ENCODE data around the gene CDC6. TPM values are rescaled to one million over a fixed set of nuclear protein-coding genes. Genes with fewer than 3 reads are reported as not detected.

Gene CDC6
- total RNA-seq, 1 donor from 2014 or later: 3.4 TPM

GRCh38 chr17:40310882-40311391, 23.3 kb downstream of the CDC6 start:
- no peaks in the 10 kb centered on the region for H3K27me3 ChIP-seq (ENCODE audit: control insufficient read depth, insufficient read depth, low read length)
- no peaks in the 10 kb centered on the region for H3K36me3 ChIP-seq (ENCODE audit: control insufficient read depth, insufficient read depth, low read length)
- no peak for FAIRE-seq
- DNase-seq (ENCODE audit: low read depth): no peak
- H3K4me3 ChIP-seq (ENCODE audit: low read depth, low read length): no peak overlapping the region
- no peak for TF ChIP-seq CTCF (IDR thresholded peaks at IDR 0.05; ENCODE audit: insufficient read depth, low read length, severe bottlenecking)

GRCh38 chr17:40311575-40311974, 23.9 kb downstream of the CDC6 start:
- DNase-seq (ENCODE audit: low read depth) (no peak), FAIRE-seq (no peak)
- Histone ChIP-seq H3K36me3 (ENCODE audit: control insufficient read depth, insufficient read depth, low read length) (no peaks in the 10 kb centered on the region), H3K27me3 (ENCODE audit: control insufficient read depth, insufficient read depth, low read length) (no peaks in the 10 kb centered on the region), H3K4me3 (ENCODE audit: low read depth, low read length) (no peak overlapping the region)
- TF ChIP-seq CTCF (IDR thresholded peaks at IDR 0.05; ENCODE audit: insufficient read depth, low read length, severe bottlenecking): no peak

- DNase-seq (ENCODE audit: low read depth) (no peak), FAIRE-seq (no peak)
- Histone ChIP-seq H3K36me3 (ENCODE audit: control insufficient read depth, insufficient read depth, low read length) (no peaks in the 10 kb centered on the region), H3K27me3 (ENCODE audit: control insufficient read depth, insufficient read depth, low read length) (no peaks in the 10 kb centered on the region), H3K4me3 (ENCODE audit: low read depth, low read length) (no peak overlapping the region)
- TF ChIP-seq CTCF (IDR thresholded peaks at IDR 0.05; ENCODE audit: insufficient read depth, low read length, severe bottlenecking): no peak
These were observed 24.6 kb downstream of the CDC6 start for GRCh38 chr17:40312131-40312731.

GRCh38 chr17:40312893-40313667, 25.4 kb downstream of the CDC6 start:
- no peak for TF ChIP-seq CTCF (IDR thresholded peaks at IDR 0.05; ENCODE audit: insufficient read depth, low read length, severe bottlenecking)
- Histone ChIP-seq H3K36me3 (ENCODE audit: control insufficient read depth, insufficient read depth, low read length) (no peaks in the 10 kb centered on the region), H3K27me3 (ENCODE audit: control insufficient read depth, insufficient read depth, low read length) (no peaks in the 10 kb centered on the region), H3K4me3 (ENCODE audit: low read depth, low read length) (no peak overlapping the region)
- FAIRE-seq (no peak), DNase-seq (ENCODE audit: low read depth) (no peak)

- no peak for FAIRE-seq
These were observed 26.2 kb downstream of the CDC6 start for GRCh38 chr17:40313668-40314583.

More at GRCh38 chr17:40313668-40314583, 26.2 kb downstream of the CDC6 start:
- H3K36me3 ChIP-seq (ENCODE audit: control insufficient read depth, insufficient read depth, low read length): no peaks in the 10 kb centered on the region
- no peak for TF ChIP-seq CTCF (IDR thresholded peaks at IDR 0.05; ENCODE audit: insufficient read depth, low read length, severe bottlenecking)
- DNase-seq (ENCODE audit: low read depth): peak; percentile 57
- H3K4me3 ChIP-seq (ENCODE audit: low read depth, low read length): no peak overlapping the region
- no peaks in the 10 kb centered on the region for H3K27me3 ChIP-seq (ENCODE audit: control insufficient read depth, insufficient read depth, low read length)

Data from bronchial epithelial cell (primary cell).